Heart right ventricle (tissue), 16 donors: ENCODE data around the gene MYBPH. TPM values are rescaled to one million over a fixed set of nuclear protein-coding genes. Genes with fewer than 3 reads are reported as not detected.

ENCODE experiments used
- ATAC-seq, 8 donors: fragments of 200-7000 bp; cut with Tn5 transposase; one replicate each; pipeline ENCODE4 v1.9.1; 2020; ENCODE audit warnings: mild to moderate bottlenecking in 8 of 8, moderate library complexity in 8 of 8, moderate number of reproducible peaks in 1 of 8
- DNase-seq, 2 donors: peaks; one replicate each; pipeline ENCODE4 v3.0.0-alpha.2; 2020
- H3K27ac ChIP-seq, 10 donors: fragments of 200-600 bp; sonication (generic) in 2 of 10; one replicate each; pipeline versions ENCODE4 v1.5.0 to v1.8.0; 2020 to 2022; ENCODE audit warnings: mild to moderate bottlenecking in 3 of 10
- H3K27me3 ChIP-seq, 7 donors: fragments of 200-600 bp; one replicate each; pipeline ENCODE4 v1.8.0; 2021 to 2022; ENCODE audit warnings: mild to moderate bottlenecking in 2 of 7
- H3K36me3 ChIP-seq, 9 donors: fragments of 200-600 bp; sonication (generic) in 1 of 9; one replicate each; pipeline versions ENCODE4 v1.5.0 to v1.8.0; 2020 to 2022; ENCODE audit warnings: mild to moderate bottlenecking in 2 of 9
- H3K4me1 ChIP-seq, 9 donors: fragments of 200-600 bp; sonication (generic) in 1 of 9; one replicate each; pipeline versions ENCODE4 v1.5.0 to v1.8.0; 2020 to 2022; ENCODE audit warnings: mild to moderate bottlenecking in 4 of 9
- H3K4me3 ChIP-seq, 10 donors: fragments of 200-600 bp; sonication (generic) in 2 of 10; one replicate each; pipeline versions ENCODE4 v1.5.0 to v1.8.0; 2020 to 2022; ENCODE audit warnings: mild to moderate bottlenecking in 7 of 10, moderate library complexity in 2 of 10
- H3K9me3 ChIP-seq, 11 donors: fragments of 200-600 bp in 10 of 11; sonication (generic) in 2 of 11; one replicate each; pipeline versions ENCODE4 v1.5.0 to v1.8.0; 2013 to 2022; ENCODE audit warnings: mild to moderate bottlenecking in 2 of 11, control low read depth in 1 of 11, moderate library complexity in 1 of 11
- WGBS, 2 donors: extraction: QIAGEN DNeasy Blood & Tissue Kit; methylation state at CpG; one replicate each; pipeline ENCODE4 v1.1.7; 2013; ENCODE audit warnings: inconsistent platforms in 1 of 2; 5-methylcytosine and 5-hydroxymethylcytosine counted together
- intact Hi-C, 10 donors: fragments of 100-400 bp; cut with DNase I; formaldehyde crosslinking; loops; one replicate each; pipeline versions ENCODE4 v1.11.1 to v1.14.2; 2022
- polyA plus RNA-seq, 2 donors: library from polyadenylated mRNA; stranded (reverse); fragments of 200-250 nt; gene quantifications; one replicate each; pipeline ENCODE4 v1.2.3, GENCODE V29; 2013
- total RNA-seq, 10 donors: library from RNA; stranded (reverse); fragmentation: NEBNext Ultra II Directional in 3 of 10; extraction: Animal tissue kit (Norgen Biotek cat#: 25700) in 3 of 10; gene quantifications; one replicate each; pipeline versions ENCODE4 v1.2.1 to v1.2.4, GENCODE V29; 2021 to 2023
- TF ChIP-seq, protein P1 (sequence below), 9 donors: fragments of 200-600 bp; sonication (generic) in 2 of 9; IDR thresholded peaks; one replicate each; pipeline versions ENCODE4 v1.5.0 to v1.8.0; 2021 to 2022; ENCODE audit warnings: antibody characterized with exemption in 9 of 9, mild to moderate bottlenecking in 5 of 9, moderate library complexity in 1 of 9
- donor health status: Arrhythmogenic right ventricular cardiomyopathy.
- donor health status: ischemic (EF 13 %, LVEDD 7.1; RV severe dilation, severe dysfunction).
- donor health status: healthy with polysubstance abuse.
- donor health status: DM: no; HTN: yes; CAD: no.
- donor health status: DM: no; HTN: no; CAD: no.
- donor health status: ischemic (EF 25% LVEDD 6.9; RV normal size, moderate dysfunction).
- donor health status: ischemic (EF 25% LVEDD 5.7; RV mildly dilated, moderate dysfunction).
- donor health status: healthy.
- donor health status: DM: yes; HTN: yes; CAD: no.
- donor health status: Ischemic cardiomyopathy.
- donor health status: ischemic (EF 35%, LVEDD 5.7; RV mildly dilated, moderate dysfunction).
- donor health status: nonischemic (EF 11% LVEDD 7.7; RV severe dilation, severe dysfunction).
- donor health status: DM: yes; HTN: yes; CAD: no.
- donor health status: PGD.
- donor health status: ischemic (EF 29% LVEDD 5.4; RV normal size, mild dysfunction).
- donor health status: nonischemic (EF 23%, LVEDD 6.1; RV moderate dilation, normal function).

Gene MYBPH
- total and polyA plus RNA-seq, 12 donors, result not detected

GRCh38 chr1:203152158-203153034, 23.2 kb downstream of the MYBPH start:
- Histone ChIP-seq H3K4me1 (peaks cover 0 to 30% (median 9%) of the 10 kb centered on the region in 9 donors), H3K4me3 (no peak overlapping the region), H3K9me3 (no peaks in the 10 kb centered on the region), H3K27me3 (peaks cover 0 to 4% (median 0%) of the 10 kb centered on the region in 7 donors), H3K36me3 (no peaks in the 10 kb centered on the region), H3K27ac (no peak overlapping the region)
- TF ChIP-seq, protein P1, sequence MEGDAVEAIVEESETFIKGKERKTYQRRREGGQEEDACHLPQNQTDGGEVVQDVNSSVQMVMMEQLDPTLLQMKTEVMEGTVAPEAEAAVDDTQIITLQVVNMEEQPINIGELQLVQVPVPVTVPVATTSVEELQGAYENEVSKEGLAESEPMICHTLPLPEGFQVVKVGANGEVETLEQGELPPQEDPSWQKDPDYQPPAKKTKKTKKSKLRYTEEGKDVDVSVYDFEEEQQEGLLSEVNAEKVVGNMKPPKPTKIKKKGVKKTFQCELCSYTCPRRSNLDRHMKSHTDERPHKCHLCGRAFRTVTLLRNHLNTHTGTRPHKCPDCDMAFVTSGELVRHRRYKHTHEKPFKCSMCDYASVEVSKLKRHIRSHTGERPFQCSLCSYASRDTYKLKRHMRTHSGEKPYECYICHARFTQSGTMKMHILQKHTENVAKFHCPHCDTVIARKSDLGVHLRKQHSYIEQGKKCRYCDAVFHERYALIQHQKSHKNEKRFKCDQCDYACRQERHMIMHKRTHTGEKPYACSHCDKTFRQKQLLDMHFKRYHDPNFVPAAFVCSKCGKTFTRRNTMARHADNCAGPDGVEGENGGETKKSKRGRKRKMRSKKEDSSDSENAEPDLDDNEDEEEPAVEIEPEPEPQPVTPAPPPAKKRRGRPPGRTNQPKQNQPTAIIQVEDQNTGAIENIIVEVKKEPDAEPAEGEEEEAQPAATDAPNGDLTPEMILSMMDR (IDR thresholded peaks at IDR 0.05), result no peak
- ATAC-seq (no peak), DNase-seq (no peak)
- WGBS, 2 donors, result 77 to 85% methylated on average over 10 of the region's 10 CpGs
- intact Hi-C loops, result no loop called here

DNA sequence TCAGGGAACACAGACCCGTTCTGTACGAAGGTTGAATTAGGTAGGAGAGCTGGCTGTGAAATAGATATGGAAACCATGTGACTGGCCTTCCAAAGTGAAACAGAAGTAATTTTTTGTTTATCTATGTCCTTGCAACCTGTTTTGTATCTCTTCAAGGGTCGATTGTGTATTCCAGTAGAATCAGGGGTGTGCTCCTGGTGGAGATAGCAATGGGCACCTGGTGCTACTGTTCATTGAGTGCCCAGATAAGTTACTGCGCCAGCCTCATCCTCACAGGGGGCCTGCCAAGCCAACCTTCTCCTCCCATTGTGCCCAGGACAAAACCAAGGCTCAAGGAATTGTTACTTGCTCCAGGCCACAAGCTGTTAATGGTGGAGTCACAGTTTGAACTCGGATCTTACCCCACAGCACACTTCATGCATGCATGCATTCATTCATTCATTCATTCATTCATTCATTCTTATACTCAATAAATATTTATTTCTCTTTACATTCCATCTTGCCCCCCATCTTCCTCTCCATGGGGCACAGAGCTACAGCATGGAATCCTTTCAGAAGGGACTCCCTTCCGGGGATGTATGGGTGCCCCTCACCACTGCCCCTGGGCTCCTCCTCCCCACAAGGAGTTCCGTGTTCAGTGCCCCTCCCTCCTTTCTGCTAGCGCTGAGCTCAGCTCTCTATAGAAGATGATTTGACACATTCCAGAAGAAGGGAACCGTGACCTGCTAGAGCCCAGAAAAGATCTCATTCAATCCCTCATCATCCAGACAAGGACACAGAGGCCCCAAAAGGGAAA, 24.1 kb downstream of the MYBPH start:
- intact Hi-C loops, result no loop called here
- DNase-seq, result no peak
- Histone ChIP-seq H3K4me1 (peaks cover 0 to 30% (median 9%) of the 10 kb centered on the region in 9 donors), H3K27me3 (peaks cover 0 to 4% (median 0%) of the 10 kb centered on the region in 7 donors), H3K36me3 (no peaks in the 10 kb centered on the region), H3K4me3 (no peak overlapping the region), H3K27ac (no peak overlapping the region), H3K9me3 (no peaks in the 10 kb centered on the region)
- ATAC-seq, result no peak
- TF ChIP-seq, protein P1 (IDR thresholded peaks at IDR 0.05), result no peak
- 61 to 63% methylated on average over 9 of the region's 9 CpGs for WGBS, 2 donors

DNA sequence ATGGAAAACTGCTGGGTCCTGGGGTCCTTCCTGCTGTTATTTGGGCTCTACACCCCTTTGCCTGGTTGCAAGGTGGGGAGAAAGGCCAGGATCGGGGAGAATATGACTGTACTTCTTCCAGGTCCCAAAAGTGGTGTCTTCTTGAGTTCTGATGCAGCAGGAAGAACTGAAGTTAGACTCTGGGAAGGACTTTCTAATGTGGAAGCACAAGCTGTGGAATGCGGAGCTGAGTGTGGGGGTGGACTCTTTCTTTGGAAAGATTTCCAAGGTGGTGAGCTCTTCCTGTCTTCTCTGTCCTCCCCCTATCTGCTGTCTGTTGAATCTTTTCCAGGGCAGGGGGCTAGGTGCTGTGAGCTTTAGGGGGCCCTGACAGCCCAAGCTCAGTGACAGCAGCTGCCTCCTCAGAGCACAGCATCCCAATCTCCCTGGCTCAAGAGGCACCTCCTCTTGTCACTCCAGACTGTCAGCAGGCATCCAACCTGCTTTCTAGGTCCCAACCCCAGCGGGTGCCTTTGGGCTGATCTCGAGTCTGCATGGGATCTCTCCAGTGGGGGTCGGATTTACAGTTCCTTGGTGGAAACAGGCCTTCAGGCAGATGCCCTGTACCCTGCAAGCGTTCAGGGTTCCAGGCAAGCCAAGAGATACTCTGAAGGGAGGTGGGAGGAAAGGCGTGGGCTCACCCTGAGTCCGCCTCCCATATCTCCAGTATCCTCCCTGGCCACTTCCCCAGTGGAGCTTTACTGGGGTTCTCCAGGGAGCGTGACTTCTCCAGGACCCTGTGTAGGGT, 24.9 kb downstream of the MYBPH start:
- no peak for DNase-seq
- intact Hi-C loops, result no loop called here
- H3K4me3 ChIP-seq, result no peak overlapping the region
- peaks cover 0 to 30% (median 9%) of the 10 kb centered on the region in 9 donors for H3K4me1 ChIP-seq
- no peaks in the 10 kb centered on the region for H3K36me3 ChIP-seq
- no peak overlapping the region for H3K27ac ChIP-seq
- peak in 1 of 8 donors; percentile 11 for ATAC-seq
- WGBS, 2 donors, result 69 to 81% methylated on average over 9 of the region's 9 CpGs
- no peaks in the 10 kb centered on the region for H3K9me3 ChIP-seq
- TF ChIP-seq, protein P1 (IDR thresholded peaks at IDR 0.05), result no peak
- peaks cover 0 to 4% (median 0%) of the 10 kb centered on the region in 7 donors for H3K27me3 ChIP-seq
